DMS153 (cell line): ENCODE data around the gene FCN2.
"Not testable (repeated sequence)": the region's sequence is repeated elsewhere in the genome, so short reads cannot be mapped to it uniquely, and the experiment has no call there.

ENCODE experiments used
- DNase-seq: peaks from one replicate; lab custom pipeline; 2025; lab: John Stamatoyannopoulos, UW

The FCN2 gene

DNA sequence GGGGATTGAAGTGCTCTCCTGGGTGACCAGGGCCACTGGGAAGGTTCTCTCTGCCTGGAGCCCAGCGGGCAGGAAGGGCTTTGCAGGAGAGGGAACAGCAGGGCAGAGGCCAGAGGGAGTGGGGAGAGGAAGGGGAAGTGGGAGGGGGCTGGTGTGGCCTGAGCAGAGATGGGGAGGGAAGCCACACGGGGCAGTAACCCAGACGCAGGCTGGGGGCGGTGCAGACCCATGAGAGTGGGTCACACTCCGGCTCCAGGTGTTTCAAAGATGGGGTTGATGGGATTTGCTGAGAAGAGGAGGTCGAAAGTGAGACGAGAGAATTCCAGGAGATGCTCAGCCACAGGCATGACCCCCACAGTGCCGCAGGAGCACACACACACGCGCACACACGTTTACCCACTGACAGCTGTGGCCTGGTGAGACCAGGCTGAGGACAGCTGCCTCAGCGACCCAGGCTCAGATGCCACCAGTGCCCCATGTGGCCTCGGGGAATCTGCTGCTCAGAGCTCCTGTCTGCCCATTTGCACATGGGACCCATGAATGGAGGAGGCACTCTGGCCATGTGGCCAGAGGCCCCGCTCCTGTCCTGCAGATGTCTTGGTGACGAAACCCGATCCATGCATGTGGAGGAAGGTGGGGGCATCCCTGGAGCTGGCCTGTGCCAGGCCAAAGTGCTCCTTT lies 32.7 kb upstream of the FCN2 start:
- no peak for DNase-seq

DNA sequence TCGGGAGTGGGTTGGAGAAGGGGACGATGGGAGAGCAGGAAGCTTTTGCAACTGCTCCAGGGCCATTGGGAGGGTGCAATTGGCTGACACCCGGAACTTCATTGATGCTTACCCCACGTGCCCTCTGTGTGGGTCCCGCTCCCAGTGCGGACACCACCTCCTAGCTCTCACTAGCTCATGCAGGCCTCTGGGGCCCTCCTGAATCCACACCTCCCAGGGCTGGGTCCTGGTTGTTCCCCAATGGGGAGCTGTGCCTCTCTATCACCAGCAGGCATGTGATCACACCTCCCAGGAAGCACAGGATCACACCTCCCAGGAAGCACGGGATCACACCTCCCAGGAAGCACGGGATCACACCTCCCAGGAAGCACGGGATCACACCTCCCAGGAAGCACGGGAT lies 32.1 kb upstream of the FCN2 start:
- no peak for DNase-seq

DNA sequence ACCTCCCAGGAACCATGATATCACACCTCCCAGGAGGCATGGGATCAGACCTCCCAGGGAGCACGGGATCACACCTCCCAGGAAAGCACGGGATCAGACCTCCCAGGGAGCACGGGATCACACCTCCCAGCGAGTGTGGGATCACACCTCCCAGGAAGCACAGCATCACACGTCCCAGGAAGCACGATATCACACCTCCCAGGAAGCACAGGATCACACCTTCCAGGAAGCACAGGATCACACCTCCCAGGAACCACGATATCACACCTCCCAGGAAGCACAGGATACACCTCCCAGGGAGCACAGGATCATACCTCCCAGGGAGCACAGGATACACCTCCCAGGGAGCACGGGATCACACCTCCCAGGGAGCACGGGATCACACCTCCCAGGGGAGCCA lies 30.0 kb upstream of the FCN2 start:
- DNase-seq = no peak

DNA sequence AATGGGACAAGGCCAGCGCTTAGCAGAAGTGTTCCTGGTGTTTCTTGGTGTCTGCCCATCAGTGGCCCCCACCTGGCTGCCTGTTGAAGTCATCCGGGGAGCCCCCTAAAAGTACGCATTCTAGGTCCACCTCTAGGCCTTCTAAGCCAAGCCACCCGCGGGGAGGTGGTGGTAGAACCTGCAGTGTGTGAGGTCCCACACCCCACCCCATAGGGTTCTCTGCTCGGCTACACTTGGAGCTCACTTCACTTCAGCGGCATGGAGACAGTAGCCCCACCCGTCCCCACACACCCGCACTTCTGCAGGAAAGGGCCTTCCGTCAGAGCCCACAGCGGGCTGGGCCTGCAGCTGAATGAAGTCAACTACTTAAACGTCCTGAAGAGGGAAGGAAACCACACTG lies 29.6 kb upstream of the FCN2 start:
- no peak for DNase-seq

DNA sequence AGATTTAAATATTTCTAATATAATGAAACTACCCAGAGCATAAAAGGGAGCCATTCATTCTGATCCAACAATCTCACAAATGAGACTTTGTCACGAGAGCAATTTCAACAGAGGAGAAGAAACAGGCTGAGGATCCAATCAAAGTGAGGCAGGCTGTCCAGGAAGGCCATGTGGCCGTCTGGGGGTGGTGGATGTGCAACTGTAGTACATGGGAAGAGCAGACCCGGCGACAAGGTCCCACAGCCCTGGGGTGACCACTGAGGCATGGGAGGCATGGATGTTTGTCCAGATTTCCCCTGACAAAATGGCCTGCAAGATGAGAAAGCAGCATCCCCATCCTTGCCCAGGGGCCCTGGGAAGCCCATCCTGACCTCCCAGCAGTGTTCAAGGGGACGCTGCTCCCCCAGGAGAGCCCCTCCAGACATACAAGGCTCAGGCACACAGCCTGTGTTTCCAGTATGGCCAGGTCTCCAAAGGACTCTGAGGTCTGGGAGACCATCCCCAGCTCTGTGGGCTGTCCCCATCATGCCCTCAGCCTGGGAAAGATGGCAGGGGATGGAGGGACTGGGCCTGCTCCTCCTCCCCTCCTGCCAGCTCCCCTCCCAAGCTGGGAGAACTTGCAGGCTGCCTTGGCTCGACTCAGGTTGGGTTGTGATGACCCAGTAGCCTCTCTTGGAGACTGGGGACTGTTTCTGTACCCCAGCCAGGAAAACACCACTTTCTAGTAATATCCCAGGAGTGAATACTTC lies 27.5 kb upstream of the FCN2 start:
- no peak for DNase-seq

DNA sequence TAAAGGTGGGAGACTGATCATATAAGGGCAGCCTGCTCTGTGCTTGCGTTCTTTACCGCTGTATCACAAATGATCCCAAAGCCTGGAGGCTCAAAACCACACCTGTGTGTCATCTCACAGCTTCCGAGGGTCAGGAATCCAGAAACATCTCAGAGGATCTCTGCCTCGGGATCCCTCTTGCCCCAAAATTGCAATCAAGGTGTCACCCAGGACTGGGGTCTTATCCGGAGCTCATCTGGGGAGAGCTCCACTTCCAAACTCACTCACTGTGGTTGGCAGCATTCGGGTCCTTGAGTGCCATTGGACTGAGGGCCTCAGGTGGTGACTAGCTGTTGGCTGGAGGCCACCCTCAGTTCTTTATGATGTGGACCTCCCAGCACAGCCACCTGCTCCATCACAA lies 26.7 kb upstream of the FCN2 start:
- DNase-seq = no peak

DNA sequence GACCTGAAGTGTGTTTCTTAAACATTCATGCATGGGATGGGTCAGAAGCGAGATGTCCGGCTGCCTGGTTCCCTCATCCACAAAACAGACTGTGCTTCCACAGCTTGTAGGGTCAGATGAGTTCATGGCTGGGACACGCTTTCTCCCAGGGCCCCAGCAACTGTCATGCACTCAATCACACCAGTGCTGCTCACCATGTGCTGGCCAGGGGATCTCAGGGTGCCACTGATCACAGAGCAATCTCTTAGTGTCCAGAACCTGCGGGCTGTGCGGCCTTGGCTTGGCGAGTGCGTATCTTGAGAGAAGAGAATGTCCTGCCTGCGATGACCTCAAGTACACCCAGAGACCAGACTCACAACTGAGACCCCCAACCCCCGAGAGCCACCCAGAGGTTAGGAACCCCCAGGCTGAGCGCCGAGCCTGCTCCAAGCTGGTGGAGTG lies 26.0 kb upstream of the FCN2 start:
- no peak for DNase-seq

DNA sequence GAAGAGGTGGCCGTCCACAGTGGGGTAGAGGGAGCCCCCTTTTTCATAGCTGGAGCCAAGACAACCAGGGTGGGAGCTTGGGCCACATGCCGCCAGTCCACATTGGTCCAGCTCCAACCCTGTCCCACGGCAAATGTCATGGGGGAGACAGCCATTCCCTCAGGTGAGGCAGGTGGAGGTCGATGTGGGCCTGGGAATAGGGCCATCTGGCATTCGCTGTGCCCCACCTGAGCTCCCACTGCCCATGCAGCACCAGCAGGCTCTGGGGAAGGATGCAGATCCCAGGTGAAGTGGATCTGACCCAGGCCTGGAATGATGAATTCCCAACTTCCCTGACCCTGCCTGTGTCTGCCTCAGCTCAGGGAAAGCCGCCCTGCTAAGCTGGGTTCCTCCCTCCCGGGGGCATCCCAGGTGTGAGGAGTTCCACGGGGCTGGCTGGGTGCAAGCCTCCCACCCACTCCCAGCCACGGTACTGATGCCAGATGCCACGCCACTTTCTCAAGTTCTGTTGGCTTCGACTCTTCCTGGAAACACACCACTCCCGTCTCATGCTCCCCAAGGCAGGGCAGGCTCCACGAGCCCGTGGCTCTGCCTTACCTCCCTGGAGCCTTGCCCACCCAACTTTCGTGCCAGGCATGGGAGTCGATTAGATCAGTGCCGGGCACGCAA lies 25.2 kb upstream of the FCN2 start:
- no peak for DNase-seq

DNA sequence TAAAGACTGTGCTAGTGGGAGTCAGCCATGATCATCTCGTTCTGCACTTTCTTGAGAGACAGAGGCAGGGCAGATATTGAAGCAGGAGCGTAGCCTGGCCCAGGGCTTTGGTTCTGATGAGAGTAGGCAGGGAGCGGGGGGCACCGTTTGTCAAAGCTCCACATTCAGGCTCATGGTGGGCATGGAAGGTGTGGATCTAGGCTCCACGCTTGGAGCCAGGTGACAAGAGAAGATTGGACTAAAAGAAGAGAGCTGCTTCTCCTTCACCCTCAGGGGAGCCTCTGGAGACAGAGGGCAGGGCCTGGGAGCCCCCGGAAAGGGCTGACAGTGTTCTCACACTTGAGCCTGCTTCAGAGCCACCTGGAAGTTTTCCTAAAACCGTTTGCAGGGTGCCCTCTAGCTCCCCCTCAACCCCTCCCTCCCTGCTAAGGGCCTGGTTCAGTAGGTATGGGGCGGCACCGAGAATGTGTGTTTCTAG lies 24.7 kb upstream of the FCN2 start:
- no peak for DNase-seq

DNA sequence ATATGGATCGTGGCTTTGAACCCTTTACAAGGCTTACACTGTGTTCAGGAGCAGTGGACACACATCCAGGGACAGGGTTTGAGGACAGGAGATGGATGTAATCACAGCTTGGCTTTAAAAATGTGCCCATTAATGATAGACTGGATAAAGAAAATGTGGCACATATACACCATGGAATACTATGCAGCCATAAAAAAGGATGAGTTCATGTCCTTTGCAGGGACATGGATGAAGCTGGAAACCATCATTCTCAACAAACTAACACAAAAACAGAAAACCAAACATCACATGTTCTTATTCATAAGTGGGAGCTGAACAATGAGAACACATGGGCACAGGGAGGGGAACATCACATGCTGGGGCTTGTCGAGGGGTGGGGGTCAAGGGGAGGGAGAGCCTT lies 23.2 kb upstream of the FCN2 start:
- not testable (repeated sequence) for DNase-seq

DNA sequence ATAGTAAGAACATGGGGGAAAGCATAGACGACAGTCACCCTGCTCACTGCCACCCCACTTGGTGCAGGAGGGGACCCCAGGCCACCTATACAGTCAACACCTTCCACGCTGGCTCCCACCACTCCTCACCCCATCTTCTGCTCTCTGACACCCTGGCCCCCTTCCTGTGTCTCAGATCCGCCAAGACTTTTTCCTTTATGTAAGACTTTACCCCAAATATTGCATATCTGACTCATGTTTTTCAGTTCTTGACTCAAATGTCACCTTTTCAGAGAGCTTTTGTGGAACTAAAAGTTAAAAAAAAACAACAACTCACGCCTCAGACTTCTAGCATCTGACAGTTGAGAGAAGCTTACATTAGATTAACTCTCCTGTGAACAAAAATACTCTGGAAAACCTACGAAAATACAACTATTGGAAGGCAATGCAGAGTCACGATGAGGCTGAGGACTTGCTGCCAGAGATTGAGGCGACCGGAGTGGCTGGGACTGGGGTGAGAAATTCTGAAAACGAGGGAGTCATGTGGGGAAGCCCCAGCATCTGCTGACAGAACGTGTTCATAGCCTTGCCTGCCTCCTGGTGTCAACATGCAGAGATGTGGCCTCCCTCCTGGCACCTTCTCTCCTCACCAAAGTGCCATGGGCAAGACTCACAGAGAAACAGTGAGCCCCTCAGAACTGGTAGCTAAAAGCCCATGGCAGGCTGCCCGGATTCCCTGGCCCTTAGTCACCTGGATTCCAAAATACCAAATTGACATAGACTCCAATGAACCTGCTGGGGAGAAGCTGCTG lies 22.4 kb upstream of the FCN2 start:
- DNase-seq = no peak

DNA sequence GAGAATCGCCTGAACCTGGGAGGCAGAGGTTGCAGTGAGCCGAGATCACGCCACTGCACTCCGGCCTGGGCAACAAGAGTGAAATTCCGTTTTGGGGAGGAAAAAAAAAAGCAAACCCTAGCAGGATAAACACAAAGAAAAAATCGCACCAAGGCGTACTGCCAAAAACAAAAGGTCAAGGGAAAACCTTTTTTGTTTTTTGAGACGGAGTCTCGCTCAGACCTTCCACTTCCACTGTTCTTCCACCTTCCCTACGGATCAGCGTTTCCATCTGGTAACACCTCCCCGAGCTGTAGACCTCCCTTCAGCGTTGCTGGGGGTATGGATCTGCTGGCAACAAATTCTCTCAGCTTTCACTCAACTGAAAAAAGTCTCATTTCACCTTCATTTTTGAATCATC lies 20.1 kb upstream of the FCN2 start:
- no peak for DNase-seq

DNA sequence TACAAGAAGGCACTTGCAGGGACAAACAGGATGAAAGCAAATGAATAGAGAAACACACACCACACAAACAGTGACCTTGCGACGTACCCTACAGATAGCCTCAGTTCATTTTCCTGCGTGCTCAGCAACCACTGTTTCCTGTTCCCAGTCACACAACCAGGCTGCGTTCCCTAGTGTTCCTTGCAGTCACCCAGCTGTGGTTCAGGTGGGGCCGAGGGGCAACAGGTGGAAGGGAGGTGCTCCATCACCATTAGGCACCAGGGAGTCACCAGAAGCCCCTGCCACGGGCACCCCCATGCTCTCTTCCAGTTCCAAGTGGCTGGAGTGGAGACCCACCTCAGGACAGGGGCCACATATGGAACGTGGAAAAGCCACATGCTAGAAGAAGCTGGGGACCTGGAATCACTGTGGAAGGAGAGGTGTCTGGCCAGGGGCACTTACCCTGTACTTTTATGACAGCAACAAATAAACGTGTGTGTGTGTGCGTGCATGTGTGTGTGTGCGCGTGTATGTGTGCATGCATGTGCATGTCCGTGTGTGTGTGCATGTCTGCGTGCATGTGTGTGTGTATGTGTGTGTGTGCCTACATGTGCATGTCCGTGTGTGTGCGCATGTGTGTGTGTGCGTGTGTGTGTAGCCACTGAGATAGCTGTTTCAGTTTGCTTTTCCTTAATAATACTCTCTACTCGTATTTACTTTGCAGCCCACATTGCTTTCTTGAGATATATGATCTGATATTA lies 18.8 kb upstream of the FCN2 start:
- no peak for DNase-seq

DNA sequence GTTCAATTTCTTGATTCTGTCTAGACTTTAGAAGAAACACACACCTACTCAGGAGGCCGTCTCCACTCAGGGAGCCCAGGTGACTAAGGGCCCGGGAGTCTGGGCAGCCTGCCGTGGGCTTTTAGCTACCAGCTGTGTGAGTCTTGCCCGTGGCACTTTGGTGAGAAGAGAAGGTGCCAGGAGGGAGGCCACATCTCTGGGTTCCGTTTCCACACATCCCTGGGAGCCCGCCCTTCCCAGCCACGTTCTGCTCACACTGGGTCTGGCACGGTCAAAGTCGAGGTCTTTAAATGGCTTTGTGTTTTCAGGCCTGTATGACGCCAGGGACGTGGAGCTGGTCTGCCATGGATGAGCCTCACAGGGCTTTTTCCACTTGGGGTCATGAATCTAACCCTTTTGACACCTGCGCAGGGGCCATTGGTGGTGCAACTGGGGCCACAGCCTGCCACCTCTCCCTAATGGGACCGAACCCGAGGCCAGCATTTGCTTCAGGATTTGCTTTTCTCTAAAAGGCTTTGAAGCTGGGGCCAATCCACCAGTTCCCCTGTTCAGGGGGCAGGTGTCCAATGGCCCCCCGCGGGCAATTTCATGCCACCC lies 17.2 kb upstream of the FCN2 start:
- no peak for DNase-seq

DNA sequence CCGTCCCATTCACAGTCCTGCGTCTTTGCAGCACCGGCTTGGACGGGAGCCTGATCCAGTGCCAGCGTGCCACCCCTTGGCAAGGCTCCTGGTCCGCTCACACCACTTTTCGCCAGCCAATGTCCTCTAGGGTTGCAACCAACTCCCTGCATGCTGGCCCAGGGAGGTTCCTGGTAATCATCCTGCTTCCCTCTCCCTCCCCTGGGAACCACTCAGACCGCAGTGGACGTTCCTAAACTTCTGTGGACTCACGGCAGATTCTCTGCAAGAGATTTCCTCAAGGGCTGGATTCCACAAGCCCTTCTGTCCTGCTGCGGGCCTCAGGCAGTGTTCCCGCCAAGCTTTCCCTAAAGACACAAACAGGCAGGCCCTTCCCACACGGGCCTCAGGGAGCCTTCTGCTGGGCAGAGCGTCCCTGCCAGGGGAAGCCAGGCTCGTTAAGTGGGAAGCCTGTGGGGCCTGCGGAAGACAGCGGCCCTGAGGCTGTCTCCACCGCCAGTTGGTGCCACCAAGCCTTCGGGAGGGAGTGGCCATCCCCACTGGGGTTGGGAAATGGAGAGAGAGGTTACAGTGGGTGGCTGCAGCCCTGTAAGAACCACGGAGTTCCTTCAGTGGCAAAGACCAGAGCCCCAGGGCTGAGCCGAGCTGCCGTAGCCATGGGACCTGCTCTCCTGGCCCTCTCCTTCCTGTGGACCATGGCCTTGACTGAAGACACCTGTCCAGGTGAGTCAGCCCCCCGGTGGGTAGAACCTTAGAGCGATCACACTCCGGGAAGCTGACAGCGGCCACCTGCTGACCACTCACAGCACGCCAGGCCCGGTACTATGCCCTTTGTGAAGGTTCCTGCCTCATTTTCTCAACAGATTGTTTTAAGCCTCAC lies 16.4 kb upstream of the FCN2 start:
- DNase-seq = no peak

DNA sequence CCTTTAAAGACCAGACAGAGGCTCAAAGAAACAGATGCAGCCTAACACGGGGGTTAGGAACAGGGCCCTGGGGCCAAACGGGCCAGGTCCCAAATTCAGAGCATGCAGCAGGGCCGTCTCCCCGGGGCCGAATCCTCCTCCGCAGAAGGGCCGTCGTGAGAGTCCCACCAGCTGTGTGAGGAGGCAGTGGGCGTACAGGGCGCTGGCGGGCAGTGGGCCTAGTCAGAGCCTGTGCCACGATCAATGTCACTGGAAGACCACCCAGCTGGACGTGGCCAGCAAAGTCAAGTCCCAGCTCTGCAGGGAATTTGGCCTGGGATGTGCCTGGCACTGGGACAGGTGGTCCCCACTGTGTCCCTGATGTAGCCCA lies 15.8 kb upstream of the FCN2 start:
- DNase-seq = no peak

DNA sequence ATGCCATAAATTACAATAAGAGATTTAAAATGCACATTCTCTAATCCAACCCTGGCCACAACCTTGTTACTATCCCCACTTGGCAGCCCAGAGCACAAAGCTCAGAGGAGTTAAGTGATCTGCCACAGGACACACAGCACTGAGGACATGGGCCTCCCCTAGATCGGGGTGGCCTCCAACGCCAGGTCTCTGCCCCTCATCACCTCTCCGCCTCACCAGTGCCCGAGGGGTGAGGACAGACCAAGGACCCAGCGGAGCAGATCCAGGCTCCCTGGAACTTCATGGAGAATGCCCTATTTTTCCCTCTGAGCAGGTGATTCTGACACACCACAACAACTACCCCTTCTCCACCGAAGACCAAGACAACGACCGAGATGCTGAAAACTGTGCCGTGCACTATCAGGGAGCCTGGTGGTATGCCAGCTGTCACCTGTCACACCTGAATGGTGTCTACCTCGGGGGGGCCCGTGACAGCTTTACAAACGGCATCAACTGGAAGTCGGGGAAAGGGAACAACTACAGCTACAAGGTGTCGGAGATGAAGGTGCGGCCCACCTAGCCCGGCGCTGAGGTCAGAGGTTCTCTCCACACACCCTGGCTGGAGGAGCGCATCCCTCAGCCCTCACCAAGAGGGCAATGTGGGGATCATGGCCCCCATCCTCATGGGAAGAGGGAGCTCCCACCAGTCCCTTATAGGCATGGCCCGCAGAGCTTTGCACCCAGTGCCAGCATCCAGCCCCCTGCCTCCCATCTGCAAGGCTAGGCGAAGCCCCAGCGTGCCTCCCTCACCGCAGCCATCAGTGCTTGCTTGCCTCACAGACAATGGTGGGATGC lies 12.5 kb upstream of the FCN2 start:
- DNase-seq = no peak

DNA sequence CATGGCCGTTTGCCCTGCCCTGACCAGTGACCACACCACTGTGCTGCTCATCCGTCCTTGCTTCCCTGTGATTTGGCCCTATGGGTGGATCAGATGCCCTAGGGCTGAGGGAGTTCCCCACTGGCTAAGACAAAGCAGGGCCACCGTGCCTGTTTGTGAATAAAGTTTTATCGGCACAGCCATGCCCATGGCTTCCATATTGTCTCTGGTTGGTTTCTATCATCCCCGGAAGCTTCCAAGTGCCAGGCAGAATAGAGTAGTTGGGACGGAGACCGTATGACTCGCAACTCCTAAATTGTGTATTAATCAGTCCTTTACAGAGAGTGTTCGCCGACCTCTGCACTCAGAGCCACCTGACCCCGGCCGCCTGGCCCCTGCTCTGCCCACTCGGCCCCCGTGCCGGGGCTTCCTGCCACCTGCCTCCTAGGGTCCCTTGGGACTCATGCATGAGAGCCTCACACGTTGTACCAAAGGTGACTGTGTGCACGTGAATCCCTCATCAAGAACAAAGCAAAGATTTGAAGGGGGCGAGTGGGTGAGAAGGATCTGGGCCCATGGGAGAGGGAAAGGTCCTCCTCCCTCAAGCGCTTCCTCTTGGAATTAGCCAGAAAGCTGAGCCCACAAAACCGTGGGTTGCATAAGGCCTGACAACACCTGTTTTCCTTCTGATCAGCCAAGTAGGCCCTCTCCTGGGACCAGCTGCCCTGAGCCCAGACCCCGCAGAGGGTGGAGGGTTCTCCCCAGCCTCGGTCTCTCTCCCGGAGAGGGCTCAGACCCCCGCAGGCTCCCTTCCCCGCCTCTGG lies 11.7 kb upstream of the FCN2 start:
- no peak for DNase-seq
